Pancreas (tissue), 10 donors: Measurements from ENCODE around the gene LIMS2. TPM values are rescaled to one million over a fixed set of nuclear protein-coding genes. Genes with fewer than 3 reads are reported as not detected.
A peak's percentile ranks its signal among the peaks of the same experiment; 100 is the strongest.

Experiments used
- ATAC-seq, 4 donors: fragments of 200-7000 bp; cut with Tn5 transposase; one replicate each; pipeline versions ENCODE4 v1.8.0 to v1.9.1; 2020; ENCODE audit warnings: mild to moderate bottlenecking in 4 of 4, moderate library complexity in 4 of 4
- DNase-seq, 6 donors: peaks; one replicate each; pipeline ENCODE4 v3.0.0-alpha.2; 2020
- FAIRE-seq: peaks from 2 replicates; lab custom pipeline; 2012; peaks lifted over from hg19 to GRCh38; lab: Jason Lieb, UNC
- H3K27ac ChIP-seq, 4 donors: fragments of 200-600 bp; sonication (generic); 1 replicate in 3 of 4; 2 replicates in 1 of 4; pipeline versions ENCODE4 v1.5.0 to v1.8.0; 2020
- H3K27me3 ChIP-seq, 4 donors: fragments of 200-600 bp; one replicate each; pipeline ENCODE4 v1.8.0; 2021
- H3K36me3 ChIP-seq, 3 donors: fragments of 200-600 bp; sonication (generic) in 1 of 3; one replicate each; pipeline versions ENCODE4 v1.5.0 to v1.8.0; 2020 to 2021
- H3K4me1 ChIP-seq, 3 donors: fragments of 200-600 bp; one replicate each; pipeline ENCODE4 v1.8.0; 2021
- H3K4me3 ChIP-seq, 4 donors: fragments of 200-600 bp; sonication (generic) in 2 of 4; one replicate each; pipeline versions ENCODE4 v1.5.0 to v1.8.0; 2020 to 2021
- H3K9me3 ChIP-seq, 4 donors: fragments of 200-600 bp; one replicate each; pipeline ENCODE4 v1.8.0; 2021
- CTCF ChIP-seq, 4 donors: fragments of 200-600 bp; sonication (generic) in 3 of 4; IDR thresholded peaks; one replicate each; pipeline versions ENCODE4 v1.5.0 to v1.8.0; 2021; ENCODE audit warnings: antibody characterized with exemption in 4 of 4
- WGBS, 2 donors: extraction: QIAGEN DNeasy Blood & Tissue Kit; methylation state at CpG; one replicate each; pipeline ENCODE4 v1.1.7; 2013; 5-methylcytosine and 5-hydroxymethylcytosine counted together
- intact Hi-C, 3 donors: fragments of 100-400 bp; cut with DNase I; formaldehyde crosslinking; loops; one replicate each; pipeline versions ENCODE4 v1.11.1 to v1.14.2; 2022
- polyA plus RNA-seq, 2 donors: library from polyadenylated mRNA; stranded (reverse); fragments of 200-250 nt; gene quantifications; one replicate each; pipeline ENCODE4 v1.2.3, GENCODE V29; 2013
- total RNA-seq, 6 donors: library from RNA; stranded (reverse); fragmentation: NEBNext Ultra II Directional in 4 of 6; extraction: Animal tissue kit (Norgen Biotek cat#: 25700) in 4 of 6; gene quantifications; one replicate each; pipeline versions ENCODE4 v1.2.1 to v1.2.4, GENCODE V29; 2021 to 2023
- donor health status: healthy with polysubstance abuse.
- donor health status: DM: no; HTN: no; CAD: no; lungs with moderate emphysema.
- donor health status: DM: no; HTN: no; CAD: no.
- donor health status: control.
- donor health status: control.
- donor health status: Bipolar disorder and iron deficiency.
- donor health status: DM: yes; HTN: yes; CAD: no.
- donor health status: DM: no; HTN: no; CAD: no.
- donor health status: DM: no; HTN: no; CAD: no.
- donor health status: DM: yes; HTN: yes; CAD: no.

Gene LIMS2
- total and polyA plus RNA-seq, 8 donors: 2.2 to 139 (median 5.2) TPM

- Histone ChIP-seq H3K4me1 (peaks cover 0 to 3% (median 0%) of the 10 kb centered on the region in 3 donors), H3K9me3 (no peaks in the 10 kb centered on the region), H3K27me3 (no peaks in the 10 kb centered on the region), H3K36me3 (no peaks in the 10 kb centered on the region), H3K4me3 (no peak overlapping the region), H3K27ac (no peak overlapping the region)
- no peak for TF ChIP-seq CTCF (IDR thresholded peaks at IDR 0.05)
- no peak for FAIRE-seq
- 83 to 89% methylated on average over 28 to 29 of the region's 29 CpGs for WGBS, 2 donors
- ATAC-seq: no peak
- intact Hi-C loops: no loop called here
- peak in 2 of 6 donors; percentile 11 to 57 for DNase-seq
Measured at GRCh38 chr2:127651381-127651809, 23.9 kb downstream of the LIMS2 start.

- intact Hi-C loops: no loop called here
- no peak for FAIRE-seq
- H3K27me3 ChIP-seq: no peaks in the 10 kb centered on the region
- H3K9me3 ChIP-seq: no peaks in the 10 kb centered on the region
- DNase-seq: peak in 1 of 6 donors; percentile 12
- H3K36me3 ChIP-seq: no peaks in the 10 kb centered on the region
- H3K4me1 ChIP-seq: peaks cover 0 to 3% (median 0%) of the 10 kb centered on the region in 3 donors
- H3K4me3 ChIP-seq: no peak overlapping the region
- H3K27ac ChIP-seq: no peak overlapping the region
- ATAC-seq: no peak
- TF ChIP-seq CTCF (IDR thresholded peaks at IDR 0.05): no peak
- WGBS, 2 donors: 76 to 85% methylated on average over 28 of the region's 28 CpGs
Measured at GRCh38 chr2:127650785-127651380, 24.4 kb downstream of the LIMS2 start.

GRCh38 chr2:127650041-127650784, 25.1 kb downstream of the LIMS2 start:
- ATAC-seq (no peak), DNase-seq (peak in 1 of 6 donors; percentile 48), FAIRE-seq (no peak)
- peaks cover 0 to 3% (median 0%) of the 10 kb centered on the region in 3 donors for H3K4me1 ChIP-seq
- no peak overlapping the region for H3K4me3 ChIP-seq
- no peaks in the 10 kb centered on the region for H3K36me3 ChIP-seq
- intact Hi-C loops: no loop called here
- H3K9me3 ChIP-seq: no peaks in the 10 kb centered on the region
- TF ChIP-seq CTCF (IDR thresholded peaks at IDR 0.05): peak in 1 of 4 donors; percentile 3
- no peaks in the 10 kb centered on the region for H3K27me3 ChIP-seq
- H3K27ac ChIP-seq: no peak overlapping the region
- WGBS, 2 donors: 47 to 52% methylated on average over 17 of the region's 17 CpGs

- H3K27me3 ChIP-seq: no peaks in the 10 kb centered on the region
- H3K4me3 ChIP-seq: no peak overlapping the region
- ATAC-seq (peak; percentile 68 to 90 (median 85)), FAIRE-seq (no peak), DNase-seq (peak; percentile 62 to 89 (median 81))
- intact Hi-C loops: no loop called here
- WGBS, 2 donors: 3 to 5% methylated on average over 7 of the region's 7 CpGs
- peaks cover 0 to 3% (median 0%) of the 10 kb centered on the region in 3 donors for H3K4me1 ChIP-seq
- no peaks in the 10 kb centered on the region for H3K9me3 ChIP-seq
- H3K36me3 ChIP-seq: no peaks in the 10 kb centered on the region
- peak; percentile 84 to 91 (median 84) for TF ChIP-seq CTCF (IDR thresholded peaks at IDR 0.05)
- no peak overlapping the region for H3K27ac ChIP-seq
Measured at GRCh38 chr2:127649684-127650040, 25.7 kb downstream of the LIMS2 start.
